Stomach (tissue), 4 donors: ENCODE measurements around the gene PHACTR3.

Experiments used
- EP300 ChIP-seq: sonication (generic); formaldehyde crosslinking; IDR thresholded peaks from one replicate; pipeline ENCODE4 v1.6.1; 2017; ENCODE audit warnings: antibody characterized with exemption
- TF ChIP-seq, protein P1 (sequence below), 7 experiments: fragments of 450-650 bp in 4 of 7; fragments of 200-600 bp in 3 of 7; sonication (generic) in 3 of 7; IDR thresholded peaks; one replicate each; pipeline ENCODE4 v1.5.1; 2016 to 2019; ENCODE audit warnings: antibody characterized with exemption in 7 of 7, control low read depth in 2 of 7, mild to moderate bottlenecking in 1 of 7

DNA sequence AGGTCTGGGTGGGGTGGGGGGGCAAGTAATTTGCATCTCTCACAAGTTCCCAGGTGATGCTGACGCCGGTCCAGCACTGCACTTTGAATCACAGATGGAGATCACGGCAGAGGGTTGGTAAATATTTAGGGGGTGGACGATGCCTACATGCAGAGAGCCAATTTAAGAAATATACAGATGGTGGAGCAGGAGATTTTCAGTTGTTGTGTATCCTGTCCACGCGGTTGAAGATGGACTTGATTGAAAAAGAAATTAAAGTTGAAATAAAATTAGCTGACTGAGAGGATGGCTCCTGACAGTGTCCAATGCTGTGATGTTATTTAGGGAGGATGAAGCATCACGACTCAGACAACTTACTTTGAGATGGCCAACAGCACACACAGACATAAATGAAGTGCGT is 74.6 kb downstream of the PHACTR3 start:
- TF ChIP-seq, protein P1, sequence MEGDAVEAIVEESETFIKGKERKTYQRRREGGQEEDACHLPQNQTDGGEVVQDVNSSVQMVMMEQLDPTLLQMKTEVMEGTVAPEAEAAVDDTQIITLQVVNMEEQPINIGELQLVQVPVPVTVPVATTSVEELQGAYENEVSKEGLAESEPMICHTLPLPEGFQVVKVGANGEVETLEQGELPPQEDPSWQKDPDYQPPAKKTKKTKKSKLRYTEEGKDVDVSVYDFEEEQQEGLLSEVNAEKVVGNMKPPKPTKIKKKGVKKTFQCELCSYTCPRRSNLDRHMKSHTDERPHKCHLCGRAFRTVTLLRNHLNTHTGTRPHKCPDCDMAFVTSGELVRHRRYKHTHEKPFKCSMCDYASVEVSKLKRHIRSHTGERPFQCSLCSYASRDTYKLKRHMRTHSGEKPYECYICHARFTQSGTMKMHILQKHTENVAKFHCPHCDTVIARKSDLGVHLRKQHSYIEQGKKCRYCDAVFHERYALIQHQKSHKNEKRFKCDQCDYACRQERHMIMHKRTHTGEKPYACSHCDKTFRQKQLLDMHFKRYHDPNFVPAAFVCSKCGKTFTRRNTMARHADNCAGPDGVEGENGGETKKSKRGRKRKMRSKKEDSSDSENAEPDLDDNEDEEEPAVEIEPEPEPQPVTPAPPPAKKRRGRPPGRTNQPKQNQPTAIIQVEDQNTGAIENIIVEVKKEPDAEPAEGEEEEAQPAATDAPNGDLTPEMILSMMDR (IDR thresholded peaks at IDR 0.05), result no peak
- TF ChIP-seq EP300, result no peak
